Myocyte (in vitro differentiated cells): Measurements from ENCODE around the gene GPR137C. TPM values are rescaled to one million over a fixed set of nuclear protein-coding genes. Genes with fewer than 3 reads are reported as not detected.
A peak's percentile ranks its signal among the peaks of the same experiment; 100 is the strongest.
"Not testable (repeated sequence)": the region's sequence is repeated elsewhere in the genome, so short reads cannot be mapped to it uniquely, and the experiment has no call there.

ENCODE experiments used
- DNase-seq: peaks from one replicate; pipeline ENCODE4 v3.0.0-alpha.2; 2012; ENCODE audit warnings: low read depth
- total RNA-seq: library from RNA; depleted of rRNA; stranded (reverse); fragments of >200 nt; gene quantifications from 2 replicates; pipeline ENCODE4 v1.2.3, GENCODE V29; 2014

Gene GPR137C
- total RNA-seq, 1 donor from 2014 or later: 1.2 TPM

- DNase-seq: peak; percentile 15
Measured at GRCh38 chr14:52563120-52563519, 10.5 kb downstream of the GPR137C start.

- not testable (repeated sequence) for DNase-seq
Measured at GRCh38 chr14:52568454-52568853, 15.8 kb downstream of the GPR137C start.

GRCh38 chr14:52575858-52576257 is 23.2 kb downstream of the GPR137C start:
- no peak for DNase-seq

- DNase-seq: no peak
Measured at GRCh38 chr14:52583544-52583943, 30.9 kb downstream of the GPR137C start.

GRCh38 chr14:52589646-52590045 is 37.0 kb downstream of the GPR137C start:
- DNase-seq: no peak

GRCh38 chr14:52590318-52590717 is 37.7 kb downstream of the GPR137C start:
- DNase-seq: no peak

- DNase-seq: no peak
Measured at GRCh38 chr14:52596320-52596719, 43.7 kb downstream of the GPR137C start.

- no peak for DNase-seq
Measured at GRCh38 chr14:52596861-52597260, 44.2 kb downstream of the GPR137C start.

- DNase-seq: no peak
Measured at GRCh38 chr14:52598568-52598967, 45.9 kb downstream of the GPR137C start.

GRCh38 chr14:52599974-52600373 is 47.3 kb downstream of the GPR137C start:
- no peak for DNase-seq

GRCh38 chr14:52602131-52602530 is 49.5 kb downstream of the GPR137C start:
- DNase-seq: no peak

GRCh38 chr14:52607061-52607460 is 54.4 kb downstream of the GPR137C start:
- DNase-seq: no peak

- no peak for DNase-seq
Measured at GRCh38 chr14:52609445-52610044, 56.9 kb downstream of the GPR137C start.

- no peak for DNase-seq
Measured at GRCh38 chr14:52610187-52610586, 57.6 kb downstream of the GPR137C start.

GRCh38 chr14:52618602-52619001 is 66.0 kb downstream of the GPR137C start:
- DNase-seq: no peak

GRCh38 chr14:52619687-52620086 is 67.1 kb downstream of the GPR137C start:
- DNase-seq: no peak

GRCh38 chr14:52640137-52640536 is 87.5 kb downstream of the GPR137C start:
- no peak for DNase-seq

- no peak for DNase-seq
Measured at GRCh38 chr14:52641745-52642144, 89.1 kb downstream of the GPR137C start.

- DNase-seq: no peak
Measured at GRCh38 chr14:52649511-52649910, 96.9 kb downstream of the GPR137C start.

- DNase-seq: peak; percentile 83
Measured at GRCh38 chr14:52650774-52651173, 98.1 kb downstream of the GPR137C start.

GRCh38 chr14:52656905-52657304 is 104.3 kb downstream of the GPR137C start:
- no peak for DNase-seq

GRCh38 chr14:52660325-52660724 is 107.7 kb downstream of the GPR137C start:
- DNase-seq: no peak

- no peak for DNase-seq
Measured at GRCh38 chr14:52660832-52661231, 108.2 kb downstream of the GPR137C start.

GRCh38 chr14:52661314-52661713 is 108.7 kb downstream of the GPR137C start:
- no peak for DNase-seq
